ENCODE results near the gene INIP.

Gene INIP

GRCh38 chr9:112717661-112718331, at the start of gene INIP:
INIP (minus strand) TSS chr9:112718117; CDS start chr9:112716485, 1,632 bp downstream.
- FAIRE-seq, result no peak

GRCh38 chr9:112765281-112765680, 47.4 kb upstream of the INIP start:
- FAIRE-seq, result no peak

- FAIRE-seq, result no peak
These were observed 46.9 kb upstream of the INIP start for GRCh38 chr9:112764837-112765236.

GRCh38 chr9:112764344-112764743, 46.4 kb upstream of the INIP start:
- FAIRE-seq, result no peak

- FAIRE-seq, result no peak
These were observed 45.0 kb upstream of the INIP start for GRCh38 chr9:112762726-112763518.

- no peak for FAIRE-seq
These were observed 44.2 kb upstream of the INIP start for GRCh38 chr9:112761912-112762655.

- FAIRE-seq, result no peak
These were observed 42.9 kb upstream of the INIP start for GRCh38 chr9:112760821-112761220.

GRCh38 chr9:112757940-112758339, 40.0 kb upstream of the INIP start:
- no peak for FAIRE-seq

GRCh38 chr9:112757282-112757883, 39.5 kb upstream of the INIP start:
- no peak for FAIRE-seq

- no peak for FAIRE-seq
These were observed 37.8 kb upstream of the INIP start for GRCh38 chr9:112755675-112756074.

GRCh38 chr9:112755016-112755427, 37.1 kb upstream of the INIP start:
- FAIRE-seq, result no peak

- FAIRE-seq, result no peak
These were observed 36.7 kb upstream of the INIP start for GRCh38 chr9:112754578-112754977.

- no peak for FAIRE-seq
These were observed 35.8 kb upstream of the INIP start for GRCh38 chr9:112753725-112754124.

- FAIRE-seq, result no peak
These were observed 34.6 kb upstream of the INIP start for GRCh38 chr9:112752334-112753125.

- FAIRE-seq, result no peak
These were observed 33.3 kb upstream of the INIP start for GRCh38 chr9:112751056-112751795.

- no peak for FAIRE-seq
These were observed 32.8 kb upstream of the INIP start for GRCh38 chr9:112750764-112751055.

GRCh38 chr9:112750016-112750763, 32.3 kb upstream of the INIP start, which contains the start of gene SNX30:
SNX30 (plus strand) TSS chr9:112750760; CDS start chr9:112751002, 242 bp downstream.
- FAIRE-seq, result no peak

GRCh38 chr9:112747094-112747493, 29.2 kb upstream of the INIP start:
- no peak for FAIRE-seq

GRCh38 chr9:112744177-112744576, 26.3 kb upstream of the INIP start:
- no peak for FAIRE-seq

GRCh38 chr9:112743216-112743836, 25.4 kb upstream of the INIP start:
- FAIRE-seq, result no peak

GRCh38 chr9:112734892-112735291, 17.0 kb upstream of the INIP start:
- no peak for FAIRE-seq

Measured in islet of Langerhans (tissue), 1 donor.